ENCODE results near the gene RHOG. TPM values are rescaled to one million over a fixed set of nuclear protein-coding genes. Genes with fewer than 3 reads are reported as not detected.

Gene RHOG
- total RNA-seq, 4 donors from 2014 or later, result 10.5 to 46.9 (median 38.1) TPM

DNA sequence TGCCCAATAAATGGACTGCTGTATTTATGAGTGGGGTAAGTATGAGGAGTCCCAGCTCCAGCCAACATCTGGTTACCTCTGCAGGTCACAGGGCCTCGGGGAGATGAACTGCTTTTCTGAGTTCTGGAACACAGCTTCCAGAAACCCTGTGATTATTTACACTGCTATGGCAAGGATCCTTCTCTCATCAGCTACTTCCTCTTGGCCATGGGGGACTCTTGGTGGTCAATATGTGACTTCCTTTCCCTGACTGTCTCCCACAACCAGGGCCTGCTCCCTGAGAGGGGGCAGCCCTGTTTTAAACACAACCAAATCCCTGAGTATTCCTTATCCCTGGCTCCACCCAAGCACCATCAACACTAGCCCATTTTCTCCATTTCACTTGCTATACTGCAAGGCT, 10.0 kb downstream of the RHOG start:
- Histone ChIP-seq H3K4me1 (no peaks in the 10 kb centered on the region), H3K9me3 (no peaks in the 10 kb centered on the region), H3K27ac (no peak overlapping the region), H3K4me3 (no peak overlapping the region), H3K36me3 (no peaks in the 10 kb centered on the region), H3K27me3 (no peaks in the 10 kb centered on the region)
- no peak for TF ChIP-seq POLR2A (IDR thresholded peaks at IDR 0.05)
- TF ChIP-seq, protein P1, sequence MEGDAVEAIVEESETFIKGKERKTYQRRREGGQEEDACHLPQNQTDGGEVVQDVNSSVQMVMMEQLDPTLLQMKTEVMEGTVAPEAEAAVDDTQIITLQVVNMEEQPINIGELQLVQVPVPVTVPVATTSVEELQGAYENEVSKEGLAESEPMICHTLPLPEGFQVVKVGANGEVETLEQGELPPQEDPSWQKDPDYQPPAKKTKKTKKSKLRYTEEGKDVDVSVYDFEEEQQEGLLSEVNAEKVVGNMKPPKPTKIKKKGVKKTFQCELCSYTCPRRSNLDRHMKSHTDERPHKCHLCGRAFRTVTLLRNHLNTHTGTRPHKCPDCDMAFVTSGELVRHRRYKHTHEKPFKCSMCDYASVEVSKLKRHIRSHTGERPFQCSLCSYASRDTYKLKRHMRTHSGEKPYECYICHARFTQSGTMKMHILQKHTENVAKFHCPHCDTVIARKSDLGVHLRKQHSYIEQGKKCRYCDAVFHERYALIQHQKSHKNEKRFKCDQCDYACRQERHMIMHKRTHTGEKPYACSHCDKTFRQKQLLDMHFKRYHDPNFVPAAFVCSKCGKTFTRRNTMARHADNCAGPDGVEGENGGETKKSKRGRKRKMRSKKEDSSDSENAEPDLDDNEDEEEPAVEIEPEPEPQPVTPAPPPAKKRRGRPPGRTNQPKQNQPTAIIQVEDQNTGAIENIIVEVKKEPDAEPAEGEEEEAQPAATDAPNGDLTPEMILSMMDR (IDR thresholded peaks at IDR 0.05), result no peak
- DNase-seq, result no peak
- intact Hi-C loops (cut with DNase I; ENCODE audit: low total_unique reads), result no loop called here

DNA sequence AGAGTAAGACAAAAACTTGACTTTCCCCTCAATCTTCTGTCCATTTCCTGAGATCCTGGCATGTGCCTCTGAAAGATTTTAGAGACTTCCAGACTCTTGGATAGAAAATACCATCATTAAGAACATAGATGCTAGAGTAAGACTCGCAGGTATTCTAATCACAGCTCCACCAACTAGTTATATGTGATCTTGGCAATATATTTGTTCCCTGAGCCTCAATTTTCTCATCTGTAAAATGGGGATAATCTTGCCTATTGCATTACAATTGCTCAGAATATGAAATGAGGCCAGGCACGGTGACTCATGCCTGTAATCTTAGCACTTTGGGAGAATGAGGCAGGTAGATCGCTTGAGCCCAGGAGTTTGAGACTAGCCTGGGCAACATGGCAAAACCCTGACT, 10.7 kb downstream of the RHOG start:
- Histone ChIP-seq H3K36me3 (no peaks in the 10 kb centered on the region), H3K27ac (no peak overlapping the region), H3K9me3 (no peaks in the 10 kb centered on the region), H3K27me3 (no peaks in the 10 kb centered on the region), H3K4me3 (no peak overlapping the region), H3K4me1 (no peaks in the 10 kb centered on the region)
- no peak for TF ChIP-seq POLR2A (IDR thresholded peaks at IDR 0.05)
- TF ChIP-seq, protein P1 (IDR thresholded peaks at IDR 0.05), result no peak
- DNase-seq, result no peak
- intact Hi-C loops (cut with DNase I; ENCODE audit: low total_unique reads), result no loop called here

DNA sequence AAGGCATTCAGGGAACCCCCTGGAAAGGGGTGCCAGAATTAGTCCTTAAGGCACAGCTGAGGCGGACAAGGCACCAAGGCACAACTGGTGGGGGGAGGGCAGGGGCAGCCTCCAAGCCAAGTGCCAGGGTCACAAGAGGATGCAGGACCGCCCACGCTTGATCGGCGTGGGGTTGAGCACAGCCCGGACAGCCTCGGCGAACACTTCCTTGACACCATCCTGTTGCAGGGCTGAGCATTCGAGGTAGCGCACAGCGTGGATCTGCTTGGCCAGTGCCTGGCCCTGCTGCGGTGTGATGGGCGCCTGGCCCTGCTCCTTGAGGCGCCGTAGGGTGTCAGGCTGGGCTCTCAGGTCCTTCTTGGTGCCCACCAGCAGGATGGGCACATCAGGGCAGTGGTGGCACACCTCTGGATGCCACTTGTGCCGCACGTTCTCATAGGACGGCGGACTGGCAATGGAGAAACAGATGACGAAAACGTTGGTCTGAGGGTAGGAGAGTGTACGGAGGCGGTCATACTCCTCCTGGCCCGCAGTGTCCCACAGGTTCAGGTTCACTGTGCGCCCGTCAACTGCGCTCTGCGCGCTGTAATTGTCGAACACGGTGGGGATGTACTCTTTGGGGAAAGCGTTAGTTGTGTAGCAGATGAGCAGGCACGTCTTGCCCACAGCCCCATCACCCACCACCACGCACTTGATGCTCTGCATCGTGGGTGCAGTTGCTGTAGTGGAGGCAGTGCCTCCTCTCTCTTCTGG, 13.1 kb downstream of the RHOG start:
- Histone ChIP-seq H3K4me1 (no peaks in the 10 kb centered on the region), H3K9me3 (no peaks in the 10 kb centered on the region), H3K27ac (no peak overlapping the region), H3K27me3 (no peaks in the 10 kb centered on the region), H3K36me3 (no peaks in the 10 kb centered on the region), H3K4me3 (no peak overlapping the region)
- no peak for DNase-seq
- TF ChIP-seq, protein P1 (IDR thresholded peaks at IDR 0.05), result no peak
- TF ChIP-seq POLR2A (IDR thresholded peaks at IDR 0.05), result no peak
- intact Hi-C loops (cut with DNase I; ENCODE audit: low total_unique reads), result no loop called here

GRCh38 chr11:3826721-3827120, 14.0 kb downstream of the RHOG start:
- Histone ChIP-seq H3K27me3 (no peaks in the 10 kb centered on the region), H3K4me1 (no peaks in the 10 kb centered on the region), H3K4me3 (no peak overlapping the region), H3K27ac (no peak overlapping the region), H3K9me3 (no peaks in the 10 kb centered on the region), H3K36me3 (no peaks in the 10 kb centered on the region)
- intact Hi-C loops (cut with DNase I; ENCODE audit: low total_unique reads), result no loop called here
- DNase-seq, result no peak
- TF ChIP-seq, protein P1 (IDR thresholded peaks at IDR 0.05), result no peak
- no peak for TF ChIP-seq POLR2A (IDR thresholded peaks at IDR 0.05)

- Histone ChIP-seq H3K9me3 (no peaks in the 10 kb centered on the region), H3K4me3 (no peak overlapping the region), H3K27ac (no peak overlapping the region), H3K36me3 (no peaks in the 10 kb centered on the region), H3K4me1 (no peaks in the 10 kb centered on the region), H3K27me3 (no peaks in the 10 kb centered on the region)
- intact Hi-C loops (cut with DNase I; ENCODE audit: low total_unique reads), result no loop called here
- no peak for TF ChIP-seq POLR2A (IDR thresholded peaks at IDR 0.05)
- TF ChIP-seq, protein P1 (IDR thresholded peaks at IDR 0.05), result no peak
- DNase-seq, result no peak
Measured at GRCh38 chr11:3825473-3826154, 15.1 kb downstream of the RHOG start.
